ENCODE data around the gene C3orf20. TPM values are rescaled to one million over a fixed set of nuclear protein-coding genes. Genes with fewer than 3 reads are reported as not detected.

The C3orf20 gene
- total RNA-seq, 3 donors from 2014 or later = 0.15 to 0.16 TPM; not detected in 1

DNA sequence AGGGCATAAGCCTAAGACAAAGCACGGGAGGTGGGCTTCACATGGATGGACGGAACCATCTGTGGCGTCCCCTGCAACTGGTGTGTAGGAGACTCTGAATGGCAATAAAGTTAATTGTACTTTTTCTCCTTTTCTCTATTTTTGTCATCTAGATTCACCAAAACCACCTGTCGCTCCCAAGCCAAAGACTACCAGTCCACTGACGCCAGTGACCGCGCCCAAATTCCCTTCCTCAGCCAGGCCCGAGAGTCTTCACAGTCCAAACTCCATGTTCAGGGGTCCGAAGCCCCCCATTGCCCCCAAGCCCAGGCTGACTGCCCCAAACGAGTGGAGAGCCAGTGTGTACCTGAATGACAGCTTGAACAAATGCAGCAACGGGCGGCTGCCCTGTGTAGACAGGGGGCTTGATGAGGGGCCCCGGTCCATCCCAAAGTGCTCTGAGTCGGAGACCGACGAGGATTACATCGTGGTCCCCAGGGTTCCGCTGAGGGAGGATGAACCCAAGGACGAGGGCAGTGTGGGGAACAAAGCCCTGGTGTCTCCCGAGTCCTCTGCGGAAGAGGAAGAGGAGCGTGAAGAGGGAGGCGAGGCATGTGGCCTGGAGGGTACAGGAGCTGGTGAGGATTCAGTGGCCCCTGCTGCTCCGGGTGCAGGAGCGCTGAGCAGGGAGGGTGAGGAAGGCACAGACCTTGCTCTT is 144.0 kb downstream of the C3orf20 start, which contains the start of gene FGD5:
TSS of gene FGD5 (plus strand) at position 159 of the 697 bp plus-strand sequence. CDS start at position 269, 110 bp downstream.
- Histone ChIP-seq H3K4me1 (no peaks in the 10 kb centered on the region), H3K27ac (no peak within 1 kb of the TSS), H3K36me3 (no peaks in the 10 kb centered on the region), H3K4me3 (no peak within 1 kb of the TSS), H3K9me3 (no peaks in the 10 kb centered on the region), H3K27me3 (no peaks in the 10 kb centered on the region)
- TF ChIP-seq POLR2A (IDR thresholded peaks at IDR 0.05) (no peak), POLR2AphosphoS5 (IDR thresholded peaks at IDR 0.05) (no peak), CTCF (IDR thresholded peaks at IDR 0.05) (no peak)
- DNase-seq (ENCODE audit: low spot score in 2 of 2) = no peak
- intact Hi-C loops (cut with DNase I; ENCODE audit: low total_unique reads) = no loop called here

DNA sequence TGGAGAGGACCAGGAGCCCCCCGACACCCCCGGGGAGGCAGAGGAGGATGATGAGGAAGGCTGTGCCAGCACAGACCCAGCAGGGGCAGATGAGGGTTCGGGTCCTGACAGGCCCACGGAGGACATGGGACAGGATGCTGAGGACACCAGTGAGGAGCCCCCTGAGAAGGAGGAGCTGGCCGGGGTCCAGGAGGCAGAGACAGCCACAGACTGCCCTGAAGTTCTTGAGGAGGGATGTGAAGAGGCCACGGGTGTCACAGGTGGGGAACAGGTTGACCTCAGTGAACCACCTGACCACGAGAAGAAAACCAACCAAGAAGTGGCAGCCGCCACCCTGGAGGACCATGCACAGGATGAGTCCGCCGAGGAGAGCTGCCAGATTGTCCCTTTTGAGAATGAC is 144.7 kb downstream of the C3orf20 start:
- Histone ChIP-seq H3K4me1 (no peaks in the 10 kb centered on the region), H3K27me3 (no peaks in the 10 kb centered on the region), H3K36me3 (no peaks in the 10 kb centered on the region), H3K27ac (no peak overlapping the region), H3K9me3 (no peaks in the 10 kb centered on the region), H3K4me3 (no peak overlapping the region)
- intact Hi-C loops (cut with DNase I; ENCODE audit: low total_unique reads) = no loop called here
- DNase-seq (ENCODE audit: low spot score in 2 of 2) = no peak
- TF ChIP-seq POLR2A (IDR thresholded peaks at IDR 0.05) (no peak), POLR2AphosphoS5 (IDR thresholded peaks at IDR 0.05) (no peak), CTCF (IDR thresholded peaks at IDR 0.05) (no peak)

GRCh38 chr3:14820156-14820555 is 145.2 kb downstream of the C3orf20 start:
- TF ChIP-seq CTCF (IDR thresholded peaks at IDR 0.05) (no peak), POLR2AphosphoS5 (IDR thresholded peaks at IDR 0.05) (no peak), POLR2A (IDR thresholded peaks at IDR 0.05) (no peak)
- DNase-seq (ENCODE audit: low spot score in 2 of 2) = no peak
- H3K27ac ChIP-seq = no peak overlapping the region
- no peak overlapping the region for H3K4me3 ChIP-seq
- intact Hi-C loops (cut with DNase I; ENCODE audit: low total_unique reads) = no loop called here
- H3K36me3 ChIP-seq = no peaks in the 10 kb centered on the region
- H3K4me1 ChIP-seq = no peaks in the 10 kb centered on the region
- H3K9me3 ChIP-seq = no peaks in the 10 kb centered on the region
- H3K27me3 ChIP-seq = no peaks in the 10 kb centered on the region

GRCh38 chr3:14821151-14821550 is 146.2 kb downstream of the C3orf20 start:
- H3K4me1 ChIP-seq = no peaks in the 10 kb centered on the region
- H3K27me3 ChIP-seq = no peaks in the 10 kb centered on the region
- no peaks in the 10 kb centered on the region for H3K36me3 ChIP-seq
- no peak for TF ChIP-seq POLR2A (IDR thresholded peaks at IDR 0.05)
- no peak for TF ChIP-seq CTCF (IDR thresholded peaks at IDR 0.05)
- TF ChIP-seq POLR2AphosphoS5 (IDR thresholded peaks at IDR 0.05) = no peak
- intact Hi-C loops (cut with DNase I; ENCODE audit: low total_unique reads) = no loop called here
- no peak overlapping the region for H3K27ac ChIP-seq
- no peak for DNase-seq (ENCODE audit: low spot score in 2 of 2)
- H3K9me3 ChIP-seq = no peaks in the 10 kb centered on the region
- H3K4me3 ChIP-seq = no peak overlapping the region

DNA sequence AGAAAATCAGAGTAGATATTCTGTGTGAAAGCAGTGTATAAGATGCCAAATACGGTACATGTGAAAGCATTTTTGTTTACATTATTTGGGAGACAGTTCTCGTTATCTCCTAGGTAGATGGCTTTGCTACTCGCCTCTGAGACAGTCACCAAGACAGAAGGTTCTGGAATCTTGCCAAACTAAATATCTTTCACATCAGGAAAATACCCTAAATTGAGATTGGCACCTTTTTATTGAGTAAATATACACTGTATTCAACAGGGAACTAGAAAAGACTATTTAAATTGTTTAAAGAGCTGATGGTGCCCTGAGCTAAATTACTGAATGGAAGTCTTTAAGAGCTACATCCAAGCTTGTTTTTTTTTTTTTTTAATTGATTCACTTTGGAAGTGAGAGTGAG is 147.2 kb downstream of the C3orf20 start:
- Histone ChIP-seq H3K9me3 (no peaks in the 10 kb centered on the region), H3K27ac (no peak overlapping the region), H3K27me3 (no peaks in the 10 kb centered on the region), H3K4me3 (no peak overlapping the region), H3K36me3 (no peaks in the 10 kb centered on the region), H3K4me1 (no peaks in the 10 kb centered on the region)
- TF ChIP-seq POLR2AphosphoS5 (IDR thresholded peaks at IDR 0.05) (no peak), POLR2A (IDR thresholded peaks at IDR 0.05) (no peak), CTCF (IDR thresholded peaks at IDR 0.05) (no peak)
- intact Hi-C loops (cut with DNase I; ENCODE audit: low total_unique reads) = no loop called here
- no peak for DNase-seq (ENCODE audit: low spot score in 2 of 2)

Other genes starting within 250 kb of the C3orf20 start
- gene GRIP2, start 134.8 kb upstream of the C3orf20 start, total RNA-seq = under 1 TPM; 0.16 to 0.88 (median 0.33) TPM
- gene CCDC174, start 23.4 kb upstream of the C3orf20 start, total RNA-seq = 10 to 100 TPM; 18.4 to 34.8 (median 30.8) TPM
- gene FGD5, start 143.8 kb downstream of the C3orf20 start, total RNA-seq = 10 to 100 TPM in 2 of 3 donors, 1 to 10 TPM in 1; 7.3 to 28.2 (median 18.7) TPM